Pancreas (tissue), 10 donors: ENCODE results near the gene PSME3. TPM values are rescaled to one million over a fixed set of nuclear protein-coding genes. Genes with fewer than 3 reads are reported as not detected.

Experiments
- ATAC-seq, 4 donors: fragments of 200-7000 bp; cut with Tn5 transposase; one replicate each; pipeline versions ENCODE4 v1.8.0 to v1.9.1; 2020; ENCODE audit warnings: mild to moderate bottlenecking in 4 of 4, moderate library complexity in 4 of 4
- DNase-seq, 6 donors: peaks; one replicate each; pipeline ENCODE4 v3.0.0-alpha.2; 2020
- FAIRE-seq: peaks from 2 replicates; lab custom pipeline; 2012; peaks lifted over from hg19 to GRCh38; lab: Jason Lieb, UNC
- H3K27ac ChIP-seq, 4 donors: fragments of 200-600 bp; sonication (generic); 1 replicate in 3 of 4; 2 replicates in 1 of 4; pipeline versions ENCODE4 v1.5.0 to v1.8.0; 2020
- H3K27me3 ChIP-seq, 4 donors: fragments of 200-600 bp; one replicate each; pipeline ENCODE4 v1.8.0; 2021
- H3K36me3 ChIP-seq, 3 donors: fragments of 200-600 bp; sonication (generic) in 1 of 3; one replicate each; pipeline versions ENCODE4 v1.5.0 to v1.8.0; 2020 to 2021
- H3K4me1 ChIP-seq, 3 donors: fragments of 200-600 bp; one replicate each; pipeline ENCODE4 v1.8.0; 2021
- H3K4me3 ChIP-seq, 4 donors: fragments of 200-600 bp; sonication (generic) in 2 of 4; one replicate each; pipeline versions ENCODE4 v1.5.0 to v1.8.0; 2020 to 2021
- H3K9me3 ChIP-seq, 4 donors: fragments of 200-600 bp; one replicate each; pipeline ENCODE4 v1.8.0; 2021
- WGBS, 2 donors: extraction: QIAGEN DNeasy Blood & Tissue Kit; methylation state at CpG; one replicate each; pipeline ENCODE4 v1.1.7; 2013; 5-methylcytosine and 5-hydroxymethylcytosine counted together
- intact Hi-C, 3 donors: fragments of 100-400 bp; cut with DNase I; formaldehyde crosslinking; loops; one replicate each; pipeline versions ENCODE4 v1.11.1 to v1.14.2; 2022
- microRNA-seq, 2 donors: library from miRNA; unstranded; fragments of <30 nt; microRNA quantifications; one replicate each; pipeline versions ENCODE4 to v1.1.0, GENCODE V29; 2019 to 2020
- polyA plus RNA-seq, 2 donors: library from polyadenylated mRNA; stranded (reverse); fragments of 200-250 nt; gene quantifications; one replicate each; pipeline ENCODE4 v1.2.3, GENCODE V29; 2013
- total RNA-seq, 6 donors: library from RNA; stranded (reverse); fragmentation: NEBNext Ultra II Directional in 4 of 6; extraction: Animal tissue kit (Norgen Biotek cat#: 25700) in 4 of 6; gene quantifications; one replicate each; pipeline versions ENCODE4 v1.2.1 to v1.2.4, GENCODE V29; 2021 to 2023
- TF ChIP-seq, protein P1 (sequence below), 4 donors: fragments of 200-600 bp; sonication (generic) in 3 of 4; IDR thresholded peaks; one replicate each; pipeline versions ENCODE4 v1.5.0 to v1.8.0; 2021; ENCODE audit warnings: antibody characterized with exemption in 4 of 4
- donor health status: healthy with polysubstance abuse.
- donor health status: DM: no; HTN: no; CAD: no; lungs with moderate emphysema.
- donor health status: DM: no; HTN: no; CAD: no.
- donor health status: control.
- donor health status: control.
- donor health status: Bipolar disorder and iron deficiency.
- donor health status: DM: yes; HTN: yes; CAD: no.
- donor health status: DM: no; HTN: no; CAD: no.
- donor health status: DM: no; HTN: no; CAD: no.
- donor health status: DM: yes; HTN: yes; CAD: no.

PSME3 gene
- total and polyA plus RNA-seq, 8 donors: 17.8 to 51.6 (median 35.8) TPM

DNA sequence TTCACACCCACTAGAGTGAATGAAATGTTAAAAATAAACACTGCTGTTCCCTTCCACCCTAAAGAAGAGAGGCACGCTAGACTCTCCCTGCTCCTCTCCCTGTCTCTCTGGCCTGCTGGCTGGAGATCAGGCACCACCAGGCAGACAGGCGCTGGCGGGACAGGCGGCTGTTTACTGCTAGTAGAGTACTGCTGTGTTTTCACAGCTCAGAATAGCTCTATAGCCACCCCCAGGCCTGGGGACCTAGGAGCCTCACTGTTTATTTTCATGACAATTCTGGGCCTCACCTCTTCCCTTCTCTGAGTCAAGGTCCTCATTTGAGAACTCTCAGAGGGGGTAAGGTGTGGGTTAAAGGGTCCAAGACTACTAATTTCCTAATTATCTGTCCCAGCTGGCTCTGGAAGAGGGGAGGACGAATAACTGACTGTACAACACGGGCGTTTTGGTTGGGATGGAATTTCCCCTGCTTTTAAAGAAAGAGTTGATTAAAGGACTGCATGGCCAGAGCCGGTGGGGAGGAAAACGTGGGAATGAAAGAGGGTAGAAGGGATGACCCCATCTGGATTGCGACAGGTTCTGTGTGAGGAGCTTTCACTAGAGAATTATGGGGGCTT, 58.4 kb downstream of the PSME3 start:
- intact Hi-C loops: no loop called here
- Histone ChIP-seq H3K36me3 (no peaks in the 10 kb centered on the region), H3K4me1 (peaks cover 23 to 44% (median 34%) of the 10 kb centered on the region in 3 donors), H3K4me3 (no peak overlapping the region), H3K9me3 (no peaks in the 10 kb centered on the region), H3K27me3 (no peaks in the 10 kb centered on the region), H3K27ac (peak overlapping the region; percentile 8 to 72 (median 42))
- no peak for FAIRE-seq
- peak in 1 of 4 donors; percentile 11 for ATAC-seq
- 48 to 64% methylated on average over 10 of the region's 10 CpGs for WGBS, 2 donors
- no peak for DNase-seq
- TF ChIP-seq, protein P1, sequence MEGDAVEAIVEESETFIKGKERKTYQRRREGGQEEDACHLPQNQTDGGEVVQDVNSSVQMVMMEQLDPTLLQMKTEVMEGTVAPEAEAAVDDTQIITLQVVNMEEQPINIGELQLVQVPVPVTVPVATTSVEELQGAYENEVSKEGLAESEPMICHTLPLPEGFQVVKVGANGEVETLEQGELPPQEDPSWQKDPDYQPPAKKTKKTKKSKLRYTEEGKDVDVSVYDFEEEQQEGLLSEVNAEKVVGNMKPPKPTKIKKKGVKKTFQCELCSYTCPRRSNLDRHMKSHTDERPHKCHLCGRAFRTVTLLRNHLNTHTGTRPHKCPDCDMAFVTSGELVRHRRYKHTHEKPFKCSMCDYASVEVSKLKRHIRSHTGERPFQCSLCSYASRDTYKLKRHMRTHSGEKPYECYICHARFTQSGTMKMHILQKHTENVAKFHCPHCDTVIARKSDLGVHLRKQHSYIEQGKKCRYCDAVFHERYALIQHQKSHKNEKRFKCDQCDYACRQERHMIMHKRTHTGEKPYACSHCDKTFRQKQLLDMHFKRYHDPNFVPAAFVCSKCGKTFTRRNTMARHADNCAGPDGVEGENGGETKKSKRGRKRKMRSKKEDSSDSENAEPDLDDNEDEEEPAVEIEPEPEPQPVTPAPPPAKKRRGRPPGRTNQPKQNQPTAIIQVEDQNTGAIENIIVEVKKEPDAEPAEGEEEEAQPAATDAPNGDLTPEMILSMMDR (IDR thresholded peaks at IDR 0.05): no peak

GRCh38 chr17:42893359-42893758, 60.2 kb downstream of the PSME3 start:
- FAIRE-seq: no peak
- no peak for ATAC-seq
- 28 to 33% methylated on average over 4 of the region's 4 CpGs for WGBS, 2 donors
- H3K27me3 ChIP-seq: no peaks in the 10 kb centered on the region
- no peaks in the 10 kb centered on the region for H3K9me3 ChIP-seq
- H3K4me1 ChIP-seq: peaks cover 23 to 44% (median 34%) of the 10 kb centered on the region in 3 donors
- no peak for DNase-seq
- no peak overlapping the region for H3K4me3 ChIP-seq
- intact Hi-C loops: no loop called here
- H3K27ac ChIP-seq: peak overlapping the region; percentile 65 to 96 (median 83)
- H3K36me3 ChIP-seq: no peaks in the 10 kb centered on the region
- TF ChIP-seq, protein P1 (IDR thresholded peaks at IDR 0.05): no peak

Small RNA genes within 50 kb of the gene (microRNA-seq; reads per million reads assigned to microRNA genes)
- gene MIR6781: 0 reads per million in 2 donors

Other genes starting within 250 kb of the PSME3 start
- gene RETREG3, start 224.0 kb upstream of the PSME3 start, total RNA-seq: 10 to 100 TPM; 39.3 to 78.0 (median 47.0) TPM
- gene RETREG3, start 224.0 kb upstream of the PSME3 start, polyA plus RNA-seq: 10 to 100 TPM; 28.8 to 35.5 TPM
- 10 to 100 TPM; 10.5 to 79.9 (median 22.2) TPM for gene TUBG1, start 223.7 kb upstream of the PSME3 start, total RNA-seq
- 10 to 100 TPM; 23.5 to 29.1 TPM for gene TUBG1, start 223.7 kb upstream of the PSME3 start, polyA plus RNA-seq
- gene TUBG2, start 174.1 kb upstream of the PSME3 start, total RNA-seq: 10 to 100 TPM; 10.9 to 43.4 (median 19.8) TPM
- 10 to 100 TPM; 48.2 to 90.5 TPM for gene TUBG2, start 174.1 kb upstream of the PSME3 start, polyA plus RNA-seq
- gene PLEKHH3, start 156.4 kb upstream of the PSME3 start, total RNA-seq: 10 to 100 TPM; 24.7 to 90.6 (median 33.3) TPM
- gene PLEKHH3, start 156.4 kb upstream of the PSME3 start, polyA plus RNA-seq: 100 to 1,000 TPM; 148 to 215 TPM
- 1 to 10 TPM in 1 of 6 donors, under 1 TPM in 5; 0.09 to 1.0 (median 0.49) TPM for gene CCR10, start 151.6 kb upstream of the PSME3 start, total RNA-seq
- 1 to 10 TPM in 1 of 2 donors, under 1 TPM in 1; 0.91 to 1.1 TPM for gene CCR10, start 151.6 kb upstream of the PSME3 start, polyA plus RNA-seq
- 10 to 100 TPM in 1 of 6 donors, 1 to 10 TPM in 5; 3.1 to 10.4 (median 5.4) TPM for gene CNTNAP1, start 150.9 kb upstream of the PSME3 start, total RNA-seq
- gene CNTNAP1, start 150.9 kb upstream of the PSME3 start, polyA plus RNA-seq: 10 to 100 TPM in 1 of 2 donors, 1 to 10 TPM in 1; 8.1 to 20.0 TPM
- gene EZH1, start 88.4 kb upstream of the PSME3 start, total RNA-seq: 10 to 100 TPM in 5 of 6 donors, 1 to 10 TPM in 1; 8.8 to 25.4 (median 14.6) TPM
- 10 to 100 TPM; 16.3 to 23.3 TPM for gene EZH1, start 88.4 kb upstream of the PSME3 start, polyA plus RNA-seq
- 1 to 10 TPM; 2.4 to 9.2 (median 4.7) TPM for gene RAMP2, start 72.2 kb upstream of the PSME3 start, total RNA-seq
- gene RAMP2, start 72.2 kb upstream of the PSME3 start, polyA plus RNA-seq: 10 to 100 TPM; 15.9 to 26.5 TPM
- gene VPS25, start 59.9 kb upstream of the PSME3 start, total RNA-seq: 10 to 100 TPM; 18.1 to 30.7 (median 26.0) TPM
- gene VPS25, start 59.9 kb upstream of the PSME3 start, polyA plus RNA-seq: 10 to 100 TPM; 24.6 to 46.9 TPM
- under 1 TPM; 0.19 to 0.87 (median 0.51) TPM for gene WNK4, start 52.8 kb upstream of the PSME3 start, total RNA-seq
- 1 to 10 TPM; 1.1 to 4.7 TPM for gene WNK4, start 52.8 kb upstream of the PSME3 start, polyA plus RNA-seq
- 10 to 100 TPM; 48.1 to 73.6 (median 64.7) TPM for gene COA3, start 34.7 kb upstream of the PSME3 start, total RNA-seq
- 100 to 1,000 TPM; 107 to 130 TPM for gene COA3, start 34.7 kb upstream of the PSME3 start, polyA plus RNA-seq
- gene CNTD1, start 34.5 kb upstream of the PSME3 start, total RNA-seq: under 1 TPM; 0.13 to 0.78 (median 0.55) TPM
- gene CNTD1, start 34.5 kb upstream of the PSME3 start, polyA plus RNA-seq: under 1 TPM; 0.19 to 0.47 TPM
- 10 to 100 TPM; 35.2 to 49.7 (median 44.6) TPM for gene BECN1, start 9.1 kb upstream of the PSME3 start, total RNA-seq
- gene BECN1, start 9.1 kb upstream of the PSME3 start, polyA plus RNA-seq: 10 to 100 TPM; 20.1 to 38.9 TPM
- 1 to 10 TPM in 1 of 6 donors, under 1 TPM in 5; 0.37 to 1.7 (median 0.56) TPM for gene AOC2, start 11.2 kb downstream of the PSME3 start, total RNA-seq
- under 1 TPM; 0.77 to 0.87 TPM for gene AOC2, start 11.2 kb downstream of the PSME3 start, polyA plus RNA-seq
- 1 to 10 TPM; 1.9 to 9.5 (median 5.8) TPM for gene AOC3, start 17.8 kb downstream of the PSME3 start, total RNA-seq
- gene AOC3, start 17.8 kb downstream of the PSME3 start, polyA plus RNA-seq: 10 to 100 TPM in 1 of 2 donors, 1 to 10 TPM in 1; 6.2 to 11.3 TPM
- under 1 TPM in 4 of 6 donors, not detected in 2; 0.17 to 0.72 (median 0.23) TPM for gene G6PC1, start 67.4 kb downstream of the PSME3 start, total RNA-seq
- gene G6PC1, start 67.4 kb downstream of the PSME3 start, polyA plus RNA-seq: under 1 TPM; 0.08 to 0.42 TPM
- 10 to 100 TPM; 20.4 to 31.5 (median 25.1) TPM for gene AARSD1, start 131.1 kb downstream of the PSME3 start, total RNA-seq
- 10 to 100 TPM; 75.3 to 89.1 TPM for gene AARSD1, start 131.1 kb downstream of the PSME3 start, polyA plus RNA-seq
- gene PTGES3L, start 146.7 kb downstream of the PSME3 start, total RNA-seq: under 1 TPM; 0.12 to 0.41 (median 0.23) TPM
- gene PTGES3L, start 146.7 kb downstream of the PSME3 start, polyA plus RNA-seq: 1 to 10 TPM in 1 of 2 donors, under 1 TPM in 1; 0.53 to 1.0 TPM
- gene RUNDC1, start 147.2 kb downstream of the PSME3 start, total RNA-seq: 10 to 100 TPM in 1 of 6 donors, 1 to 10 TPM in 5; 6.3 to 12.1 (median 7.9) TPM
- gene RUNDC1, start 147.2 kb downstream of the PSME3 start, polyA plus RNA-seq: 1 to 10 TPM; 9.1 to 9.6 TPM
- gene RPL27, start 165.0 kb downstream of the PSME3 start, total RNA-seq: 100 to 1,000 TPM; 284 to 613 (median 489) TPM
- gene RPL27, start 165.0 kb downstream of the PSME3 start, polyA plus RNA-seq: 1,000 to 10,000 TPM; 1,179 to 1,185 TPM
- 10 to 100 TPM in 2 of 6 donors, 1 to 10 TPM in 4; 6.0 to 19.9 (median 7.7) TPM for gene IFI35, start 173.4 kb downstream of the PSME3 start, total RNA-seq
- gene IFI35, start 173.4 kb downstream of the PSME3 start, polyA plus RNA-seq: 10 to 100 TPM; 20.2 to 23.9 TPM
- 100 to 1,000 TPM in 1 of 6 donors, 10 to 100 TPM in 5; 65.8 to 132 (median 80.5) TPM for gene VAT1, start 189.0 kb downstream of the PSME3 start, total RNA-seq
- gene VAT1, start 189.0 kb downstream of the PSME3 start, polyA plus RNA-seq: 10 to 100 TPM; 47.9 to 51.8 TPM
- gene RND2, start 191.8 kb downstream of the PSME3 start, total RNA-seq: under 1 TPM; 0.22 to 0.71 (median 0.57) TPM
- gene RND2, start 191.8 kb downstream of the PSME3 start, polyA plus RNA-seq: 1 to 10 TPM in 1 of 2 donors, under 1 TPM in 1; 0.46 to 1.1 TPM